Epithelial cell of alveolus of lung (primary cell): ENCODE data around the gene PIK3C2A. TPM values are rescaled to one million over a fixed set of nuclear protein-coding genes. Genes with fewer than 3 reads are reported as not detected.

Experiments used
- total RNA-seq: library from RNA; depleted of rRNA; stranded (reverse); fragments of >200 nt; gene quantifications from 2 replicates; pipeline ENCODE4 v1.2.1, GENCODE V29; 2015

Gene PIK3C2A, protein sequence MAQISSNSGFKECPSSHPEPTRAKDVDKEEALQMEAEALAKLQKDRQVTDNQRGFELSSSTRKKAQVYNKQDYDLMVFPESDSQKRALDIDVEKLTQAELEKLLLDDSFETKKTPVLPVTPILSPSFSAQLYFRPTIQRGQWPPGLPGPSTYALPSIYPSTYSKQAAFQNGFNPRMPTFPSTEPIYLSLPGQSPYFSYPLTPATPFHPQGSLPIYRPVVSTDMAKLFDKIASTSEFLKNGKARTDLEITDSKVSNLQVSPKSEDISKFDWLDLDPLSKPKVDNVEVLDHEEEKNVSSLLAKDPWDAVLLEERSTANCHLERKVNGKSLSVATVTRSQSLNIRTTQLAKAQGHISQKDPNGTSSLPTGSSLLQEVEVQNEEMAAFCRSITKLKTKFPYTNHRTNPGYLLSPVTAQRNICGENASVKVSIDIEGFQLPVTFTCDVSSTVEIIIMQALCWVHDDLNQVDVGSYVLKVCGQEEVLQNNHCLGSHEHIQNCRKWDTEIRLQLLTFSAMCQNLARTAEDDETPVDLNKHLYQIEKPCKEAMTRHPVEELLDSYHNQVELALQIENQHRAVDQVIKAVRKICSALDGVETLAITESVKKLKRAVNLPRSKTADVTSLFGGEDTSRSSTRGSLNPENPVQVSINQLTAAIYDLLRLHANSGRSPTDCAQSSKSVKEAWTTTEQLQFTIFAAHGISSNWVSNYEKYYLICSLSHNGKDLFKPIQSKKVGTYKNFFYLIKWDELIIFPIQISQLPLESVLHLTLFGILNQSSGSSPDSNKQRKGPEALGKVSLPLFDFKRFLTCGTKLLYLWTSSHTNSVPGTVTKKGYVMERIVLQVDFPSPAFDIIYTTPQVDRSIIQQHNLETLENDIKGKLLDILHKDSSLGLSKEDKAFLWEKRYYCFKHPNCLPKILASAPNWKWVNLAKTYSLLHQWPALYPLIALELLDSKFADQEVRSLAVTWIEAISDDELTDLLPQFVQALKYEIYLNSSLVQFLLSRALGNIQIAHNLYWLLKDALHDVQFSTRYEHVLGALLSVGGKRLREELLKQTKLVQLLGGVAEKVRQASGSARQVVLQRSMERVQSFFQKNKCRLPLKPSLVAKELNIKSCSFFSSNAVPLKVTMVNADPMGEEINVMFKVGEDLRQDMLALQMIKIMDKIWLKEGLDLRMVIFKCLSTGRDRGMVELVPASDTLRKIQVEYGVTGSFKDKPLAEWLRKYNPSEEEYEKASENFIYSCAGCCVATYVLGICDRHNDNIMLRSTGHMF (N-terminal part only)
- 22.1 and 27.4 TPM in 2 replicates for total RNA-seq

DNA sequence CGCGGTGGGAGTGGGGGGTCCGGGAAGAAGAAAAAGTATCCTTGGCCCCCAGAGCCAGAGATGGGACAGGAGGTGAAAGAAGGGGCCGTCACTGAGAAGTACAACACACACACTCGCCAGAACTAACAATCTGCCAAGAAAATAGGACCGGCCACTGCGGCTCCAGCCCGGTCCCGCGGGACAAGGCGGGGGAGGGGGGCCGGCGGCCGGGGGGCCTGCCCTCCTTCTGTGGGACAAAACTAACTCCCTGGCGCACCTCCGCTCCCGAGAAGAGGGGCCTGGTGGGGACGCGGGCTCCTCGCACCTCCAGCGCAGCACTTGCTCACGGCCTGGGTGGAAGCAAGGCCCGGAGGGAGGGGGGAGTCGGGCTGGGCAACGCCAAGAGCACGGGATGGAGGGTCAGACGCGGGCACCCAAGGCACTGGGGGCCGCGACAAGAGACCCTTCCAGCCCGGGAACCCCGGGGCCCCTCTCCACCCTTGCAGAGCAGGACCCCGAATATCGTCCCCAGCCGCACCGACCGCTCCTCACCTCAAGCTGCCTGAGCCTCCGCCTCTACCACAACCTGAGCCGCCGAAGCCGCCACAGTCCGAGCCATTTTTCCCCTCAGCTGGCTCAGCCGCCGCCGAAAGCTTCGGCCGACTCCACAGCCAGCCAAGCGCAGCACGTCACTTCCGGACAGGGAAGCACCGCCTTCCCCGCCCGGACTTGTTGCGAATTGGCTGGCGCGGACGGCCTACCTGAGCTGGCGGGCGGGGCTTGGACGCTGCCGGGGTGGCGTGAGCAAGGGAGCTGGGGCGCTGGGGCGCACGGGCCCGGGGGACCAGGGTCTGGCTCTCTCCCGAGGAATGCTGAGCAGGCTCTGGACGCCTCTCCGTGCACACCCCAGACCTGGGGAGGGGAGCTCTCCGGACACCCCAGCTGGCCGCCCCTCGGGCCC is at the start of gene PIK3C2A:
PIK3C2A (minus strand) TSS at position 670 of the 940 bp plus-strand sequence. CDS start 38,245 bp downstream, outside the sequence.

Other genes with a start within 250 kb of the PIK3C2A start
- 1.1 and 1.7 TPM in 2 replicates for gene PLEKHA7, start 193.6 kb downstream of the PIK3C2A start, total RNA-seq
- 1,941 and 2,003 TPM in 2 replicates for gene RPS13, start 130.3 kb downstream of the PIK3C2A start, total RNA-seq
- gene NUCB2, start 68.8 kb upstream of the PIK3C2A start, total RNA-seq, result 26.5 and 60.2 TPM in 2 replicates
- 1.3 and 5.3 TPM in 2 replicates for gene NCR3LG1, start 143.8 kb upstream of the PIK3C2A start, total RNA-seq
- gene KCNJ11, start 180.7 kb upstream of the PIK3C2A start, total RNA-seq, result not detected in 2 replicates